ENCODE results near the gene TRIM9.

TRIM9 gene

DNA sequence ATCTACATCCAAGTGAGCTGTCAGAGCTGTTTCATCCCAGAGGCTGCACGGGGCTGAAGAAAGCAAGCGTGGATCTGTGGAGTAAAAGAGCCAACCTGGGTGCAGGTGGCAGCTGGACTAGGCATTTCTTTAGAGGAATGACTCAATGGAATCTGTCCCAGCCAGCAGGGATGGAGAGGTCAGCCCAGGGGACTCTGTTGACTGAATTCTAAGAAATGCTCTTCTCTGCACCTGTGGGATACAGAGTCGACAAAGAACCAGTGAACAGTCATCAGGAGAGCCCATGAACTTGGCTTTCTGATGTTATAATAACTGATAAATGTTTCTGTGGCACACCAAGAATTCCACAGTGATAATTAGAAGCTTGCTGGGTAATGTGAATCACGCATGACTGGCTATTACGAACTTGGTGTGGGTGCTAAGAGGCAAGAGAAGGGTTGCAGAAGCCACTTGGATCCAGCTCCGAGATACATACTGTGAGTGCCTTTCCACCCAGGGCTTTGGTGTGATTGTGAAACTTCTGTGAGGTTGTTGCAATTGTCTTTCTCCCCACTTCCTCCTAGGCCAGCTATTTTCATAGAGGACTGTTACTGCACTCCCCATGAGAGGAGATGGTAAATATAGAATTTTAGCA lies 166.8 kb downstream of the TRIM9 start:
- peak; percentile 74 for DNase-seq (ENCODE audit: low read depth)
- no peak overlapping the region for H3K4me3 ChIP-seq (replicated peaks; ENCODE audit: low read depth, low read length)
- TF ChIP-seq, protein P1, sequence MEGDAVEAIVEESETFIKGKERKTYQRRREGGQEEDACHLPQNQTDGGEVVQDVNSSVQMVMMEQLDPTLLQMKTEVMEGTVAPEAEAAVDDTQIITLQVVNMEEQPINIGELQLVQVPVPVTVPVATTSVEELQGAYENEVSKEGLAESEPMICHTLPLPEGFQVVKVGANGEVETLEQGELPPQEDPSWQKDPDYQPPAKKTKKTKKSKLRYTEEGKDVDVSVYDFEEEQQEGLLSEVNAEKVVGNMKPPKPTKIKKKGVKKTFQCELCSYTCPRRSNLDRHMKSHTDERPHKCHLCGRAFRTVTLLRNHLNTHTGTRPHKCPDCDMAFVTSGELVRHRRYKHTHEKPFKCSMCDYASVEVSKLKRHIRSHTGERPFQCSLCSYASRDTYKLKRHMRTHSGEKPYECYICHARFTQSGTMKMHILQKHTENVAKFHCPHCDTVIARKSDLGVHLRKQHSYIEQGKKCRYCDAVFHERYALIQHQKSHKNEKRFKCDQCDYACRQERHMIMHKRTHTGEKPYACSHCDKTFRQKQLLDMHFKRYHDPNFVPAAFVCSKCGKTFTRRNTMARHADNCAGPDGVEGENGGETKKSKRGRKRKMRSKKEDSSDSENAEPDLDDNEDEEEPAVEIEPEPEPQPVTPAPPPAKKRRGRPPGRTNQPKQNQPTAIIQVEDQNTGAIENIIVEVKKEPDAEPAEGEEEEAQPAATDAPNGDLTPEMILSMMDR (IDR thresholded peaks at IDR 0.05; ENCODE audit: low read length, missing control alignments): no peak

DNA sequence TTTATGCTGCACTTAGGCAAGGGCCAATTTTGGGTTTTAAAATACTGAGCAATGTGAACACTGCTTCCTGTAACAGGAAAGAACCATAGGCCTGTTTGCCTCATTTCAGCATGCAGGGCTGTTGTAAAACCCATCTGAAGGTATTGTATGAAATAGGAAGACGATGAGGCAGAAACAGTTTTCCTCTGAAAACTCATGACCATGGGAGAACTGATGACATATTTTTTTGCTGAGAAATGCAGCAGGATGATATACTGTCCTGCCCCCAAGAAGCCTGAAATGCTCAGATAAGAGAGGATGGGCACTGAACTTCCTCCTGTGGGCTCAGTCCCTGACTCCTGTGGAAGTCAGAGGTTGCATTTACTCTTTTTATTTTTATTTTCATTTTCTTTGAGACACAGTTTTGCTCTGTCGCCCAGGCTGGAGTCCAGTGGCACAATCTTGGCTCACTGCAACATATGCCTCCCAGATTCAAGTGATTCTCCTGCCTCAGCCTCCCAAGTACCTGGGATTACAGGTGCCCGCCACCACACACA lies 168.0 kb downstream of the TRIM9 start:
- TF ChIP-seq, protein P1 (IDR thresholded peaks at IDR 0.05; ENCODE audit: low read length, missing control alignments): no peak
- peak; percentile 50 for DNase-seq (ENCODE audit: low read depth)
- H3K4me3 ChIP-seq (replicated peaks; ENCODE audit: low read depth, low read length): no peak overlapping the region

All from fibroblast of pulmonary artery (primary cell).